MM.1S (cell line): Measurements from ENCODE around the gene SPC24.
"Not testable (repeated sequence)": the region's sequence is repeated elsewhere in the genome, so short reads cannot be mapped to it uniquely, and the experiment has no call there.

Experiments
- CTCF ChIP-seq: fragments of 300-600 bp; sonication (generic); IDR thresholded peaks from 2 replicates; pipeline ENCODE4 v1.5.1; 2016; ENCODE audit warnings: antibody characterized with exemption, low read length, mixed read lengths
- EZH2 ChIP-seq: fragments of 300-600 bp; sonication (generic); optimal IDR thresholded peaks from 2 replicates; pipeline ENCODE3; 2017; ENCODE audit warnings: low read depth, mild to moderate bottlenecking, antibody characterized with exemption, low read length, mixed read lengths
- EZH2phosphoT487 ChIP-seq: fragments of 300-600 bp; sonication (generic); IDR thresholded peaks from 2 replicates; pipeline ENCODE4 v1.6.1; 2018; ENCODE audit warnings: antibody characterized with exemption, low read length

GRCh38 chr19:11124157-11124556 is 31.4 kb downstream of the SPC24 start:
- not testable (repeated sequence) for TF ChIP-seq CTCF, EZH2, EZH2phosphoT487
